ENCODE results near the gene DDX39A. TPM values are rescaled to one million over a fixed set of nuclear protein-coding genes. Genes with fewer than 3 reads are reported as not detected.
"Not testable (repeated sequence)": the region's sequence is repeated elsewhere in the genome, so short reads cannot be mapped to it uniquely, and the experiment has no call there.

The DDX39A gene
- total and polyA plus RNA-seq, 2 donors = 133 to 197 TPM

GRCh38 chr19:14406645-14407401 lies 12.3 kb downstream of the DDX39A start:
- no peak for DNase-seq (ENCODE audit: low read depth in 6 of 9, low spot score in 9 of 9)
- Histone ChIP-seq H3K4me1 (ENCODE audit: control insufficient read depth in 2 of 2, insufficient read depth in 2 of 2, low read length in 2 of 2) (peaks cover 0 to 9% of the 10 kb centered on the region in 2 donors), H3K36me3 (ENCODE audit: control insufficient read depth in 2 of 2, insufficient read depth in 2 of 2, low read length in 1 of 2) (peaks cover 84 to 93% of the 10 kb centered on the region in 2 donors), H3K27ac (ENCODE audit: low read depth in 1 of 2, low read length in 1 of 2) (peak overlapping the region; percentile 58 to 61), H3K4me3 (ENCODE audit: low read length in 2 of 2) (no peak overlapping the region), H3K27me3 (ENCODE audit: control insufficient read depth in 2 of 2, insufficient read depth in 1 of 2, low read length in 1 of 2) (no peaks in the 10 kb centered on the region), H3K9me3 (ENCODE audit: control insufficient read depth in 2 of 2, insufficient read depth in 1 of 2, low read length in 1 of 2) (peaks cover 0 to 11% of the 10 kb centered on the region in 2 donors)
- 98% methylated on average over 27 of the region's 27 CpGs for WGBS

- Histone ChIP-seq H3K27ac (ENCODE audit: low read depth in 1 of 2, low read length in 1 of 2) (peak overlapping the region; percentile 55 to 62), H3K27me3 (ENCODE audit: control insufficient read depth in 2 of 2, insufficient read depth in 1 of 2, low read length in 1 of 2) (no peaks in the 10 kb centered on the region), H3K4me1 (ENCODE audit: control insufficient read depth in 2 of 2, insufficient read depth in 2 of 2, low read length in 2 of 2) (peaks cover 0 to 9% of the 10 kb centered on the region in 2 donors), H3K36me3 (ENCODE audit: control insufficient read depth in 2 of 2, insufficient read depth in 2 of 2, low read length in 1 of 2) (peaks cover 83 to 93% of the 10 kb centered on the region in 2 donors), H3K9me3 (ENCODE audit: control insufficient read depth in 2 of 2, insufficient read depth in 1 of 2, low read length in 1 of 2) (peaks cover 0 to 11% of the 10 kb centered on the region in 2 donors), H3K4me3 (ENCODE audit: low read length in 2 of 2) (peak overlapping the region; percentile 32 to 36)
- peak in 8 of 9 donors; percentile 65 to 90 (median 72) for DNase-seq (ENCODE audit: low read depth in 6 of 9, low spot score in 9 of 9)
- WGBS = 54% methylated on average over 61 of the region's 61 CpGs
These were observed 13.1 kb downstream of the DDX39A start for GRCh38 chr19:14405758-14406644.

GRCh38 chr19:14405380-14405757 lies 13.8 kb downstream of the DDX39A start:
- no peak for DNase-seq (ENCODE audit: low read depth in 6 of 9, low spot score in 9 of 9)
- Histone ChIP-seq H3K4me3 (ENCODE audit: low read length in 2 of 2) (no peak overlapping the region), H3K27me3 (ENCODE audit: control insufficient read depth in 2 of 2, insufficient read depth in 1 of 2, low read length in 1 of 2) (no peaks in the 10 kb centered on the region), H3K36me3 (ENCODE audit: control insufficient read depth in 2 of 2, insufficient read depth in 2 of 2, low read length in 1 of 2) (peaks cover 83 to 93% of the 10 kb centered on the region in 2 donors), H3K27ac (ENCODE audit: low read depth in 1 of 2, low read length in 1 of 2) (no peak overlapping the region), H3K9me3 (ENCODE audit: control insufficient read depth in 2 of 2, insufficient read depth in 1 of 2, low read length in 1 of 2) (peaks cover 0 to 11% of the 10 kb centered on the region in 2 donors), H3K4me1 (ENCODE audit: control insufficient read depth in 2 of 2, insufficient read depth in 2 of 2, low read length in 2 of 2) (peaks cover 0 to 9% of the 10 kb centered on the region in 2 donors)
- 96% methylated on average over 6 of the region's 6 CpGs for WGBS

GRCh38 chr19:14404312-14404711 lies 14.8 kb downstream of the DDX39A start:
- no peak overlapping the region for H3K4me3 ChIP-seq (ENCODE audit: low read length in 2 of 2)
- DNase-seq (ENCODE audit: low read depth in 6 of 9, low spot score in 9 of 9) = no peak
- H3K9me3 ChIP-seq (ENCODE audit: control insufficient read depth in 2 of 2, insufficient read depth in 1 of 2, low read length in 1 of 2) = peaks cover 0 to 11% of the 10 kb centered on the region in 2 donors
- 99% methylated on average over 9 of the region's 9 CpGs for WGBS
- peaks cover 0 to 9% of the 10 kb centered on the region in 2 donors for H3K4me1 ChIP-seq (ENCODE audit: control insufficient read depth in 2 of 2, insufficient read depth in 2 of 2, low read length in 2 of 2)
- no peaks in the 10 kb centered on the region for H3K27me3 ChIP-seq (ENCODE audit: control insufficient read depth in 2 of 2, insufficient read depth in 1 of 2, low read length in 1 of 2)
- peaks cover 79 to 86% of the 10 kb centered on the region in 2 donors for H3K36me3 ChIP-seq (ENCODE audit: control insufficient read depth in 2 of 2, insufficient read depth in 2 of 2, low read length in 1 of 2)
- H3K27ac ChIP-seq (ENCODE audit: low read depth in 1 of 2, low read length in 1 of 2) = no peak overlapping the region

- WGBS = 98% methylated on average over 15 of the region's 15 CpGs
These were observed 15.8 kb downstream of the DDX39A start for GRCh38 chr19:14403145-14403930.

GRCh38 chr19:14402332-14403144 lies 16.6 kb downstream of the DDX39A start:
- Histone ChIP-seq H3K4me3 (ENCODE audit: low read length in 2 of 2) (no peak overlapping the region), H3K9me3 (ENCODE audit: control insufficient read depth in 2 of 2, insufficient read depth in 1 of 2, low read length in 1 of 2) (peaks cover 0 to 11% of the 10 kb centered on the region in 2 donors), H3K27ac (ENCODE audit: low read depth in 1 of 2, low read length in 1 of 2) (no peak overlapping the region), H3K36me3 (ENCODE audit: control insufficient read depth in 2 of 2, insufficient read depth in 2 of 2, low read length in 1 of 2) (peaks cover 74 to 80% of the 10 kb centered on the region in 2 donors), H3K4me1 (ENCODE audit: control insufficient read depth in 2 of 2, insufficient read depth in 2 of 2, low read length in 2 of 2) (peaks cover 0 to 9% of the 10 kb centered on the region in 2 donors), H3K27me3 (ENCODE audit: control insufficient read depth in 2 of 2, insufficient read depth in 1 of 2, low read length in 1 of 2) (no peaks in the 10 kb centered on the region)
- WGBS = 95% methylated on average over 26 of the region's 26 CpGs
- DNase-seq (ENCODE audit: low read depth in 6 of 9, low spot score in 9 of 9) = no peak

More at GRCh38 chr19:14403145-14403930, 15.8 kb downstream of the DDX39A start:
- Histone ChIP-seq H3K9me3 (ENCODE audit: control insufficient read depth in 2 of 2, insufficient read depth in 1 of 2, low read length in 1 of 2) (peaks cover 0 to 11% of the 10 kb centered on the region in 2 donors), H3K36me3 (ENCODE audit: control insufficient read depth in 2 of 2, insufficient read depth in 2 of 2, low read length in 1 of 2) (peaks cover 77 to 83% of the 10 kb centered on the region in 2 donors)
- not testable (repeated sequence) for H3K27ac ChIP-seq (ENCODE audit: low read depth in 1 of 2, low read length in 1 of 2); H3K4me3 ChIP-seq (ENCODE audit: low read length in 2 of 2); H3K4me1 ChIP-seq (ENCODE audit: control insufficient read depth in 2 of 2, insufficient read depth in 2 of 2, low read length in 2 of 2); DNase-seq (ENCODE audit: low read depth in 6 of 9, low spot score in 9 of 9); H3K27me3 ChIP-seq (ENCODE audit: control insufficient read depth in 2 of 2, insufficient read depth in 1 of 2, low read length in 1 of 2)

GRCh38 chr19:14401468-14402195 lies 17.5 kb downstream of the DDX39A start:
- WGBS = 99% methylated on average over 18 of the region's 18 CpGs
- H3K9me3 ChIP-seq (ENCODE audit: control insufficient read depth in 2 of 2, insufficient read depth in 1 of 2, low read length in 1 of 2) = peaks cover 0 to 11% of the 10 kb centered on the region in 2 donors
- H3K27me3 ChIP-seq (ENCODE audit: control insufficient read depth in 2 of 2, insufficient read depth in 1 of 2, low read length in 1 of 2) = no peaks in the 10 kb centered on the region
- peaks cover 66 to 71% of the 10 kb centered on the region in 2 donors for H3K36me3 ChIP-seq (ENCODE audit: control insufficient read depth in 2 of 2, insufficient read depth in 2 of 2, low read length in 1 of 2)
- peaks cover 0 to 9% of the 10 kb centered on the region in 2 donors for H3K4me1 ChIP-seq (ENCODE audit: control insufficient read depth in 2 of 2, insufficient read depth in 2 of 2, low read length in 2 of 2)
- no peak for DNase-seq (ENCODE audit: low read depth in 6 of 9, low spot score in 9 of 9)
- H3K4me3 ChIP-seq (ENCODE audit: low read length in 2 of 2) = no peak overlapping the region
- no peak overlapping the region for H3K27ac ChIP-seq (ENCODE audit: low read depth in 1 of 2, low read length in 1 of 2)
